ENCODE results near the gene SLC4A8. TPM values are rescaled to one million over a fixed set of nuclear protein-coding genes. Genes with fewer than 3 reads are reported as not detected.

SLC4A8 gene
- total RNA-seq, 4 donors from 2014 or later: 0.46 to 1.7 (median 0.90) TPM

GRCh38 chr12:51460519-51460918 lies 35.9 kb downstream of the SLC4A8 start:
- no peak for DNase-seq (ENCODE audit: extremely low spot score)
- intact Hi-C loops (cut with DNase I): no loop called here
- no peaks in the 10 kb centered on the region for H3K36me3 ChIP-seq
- H3K27ac ChIP-seq (replicated peaks in 1 of 4): no peak overlapping the region
- H3K4me1 ChIP-seq: no peaks in the 10 kb centered on the region
- WGBS: 90% methylated on average over 2 of the region's 2 CpGs
- no peaks in the 10 kb centered on the region for H3K9me3 ChIP-seq
- TF ChIP-seq POLR2A (IDR thresholded peaks at IDR 0.05; ENCODE audit: low read depth) (no peak), EP300 (IDR thresholded peaks at IDR 0.05) (no peak), CTCF (IDR thresholded peaks at IDR 0.05) (no peak), POLR2AphosphoS5 (IDR thresholded peaks at IDR 0.05) (no peak)
- H3K27me3 ChIP-seq: no peaks in the 10 kb centered on the region
- no peak overlapping the region for H3K4me3 ChIP-seq

GRCh38 chr12:51465491-51465890 lies 40.9 kb downstream of the SLC4A8 start:
- H3K36me3 ChIP-seq: no peaks in the 10 kb centered on the region
- intact Hi-C loops (cut with DNase I): no loop called here
- WGBS: 95% methylated on average over 1 of the region's 1 CpG
- no peaks in the 10 kb centered on the region for H3K27me3 ChIP-seq
- H3K27ac ChIP-seq (replicated peaks in 1 of 4): no peak overlapping the region
- H3K4me1 ChIP-seq: no peaks in the 10 kb centered on the region
- no peak for TF ChIP-seq POLR2A (IDR thresholded peaks at IDR 0.05; ENCODE audit: low read depth)
- no peak for TF ChIP-seq CTCF (IDR thresholded peaks at IDR 0.05)
- TF ChIP-seq EP300 (IDR thresholded peaks at IDR 0.05): no peak
- TF ChIP-seq POLR2AphosphoS5 (IDR thresholded peaks at IDR 0.05): no peak
- H3K9me3 ChIP-seq: no peaks in the 10 kb centered on the region
- DNase-seq (ENCODE audit: extremely low spot score): no peak
- no peak overlapping the region for H3K4me3 ChIP-seq

- H3K27me3 ChIP-seq: no peaks in the 10 kb centered on the region
- no peak overlapping the region for H3K4me3 ChIP-seq
- WGBS: 92% methylated on average over 1 of the region's 1 CpG
- TF ChIP-seq POLR2A (IDR thresholded peaks at IDR 0.05; ENCODE audit: low read depth) (no peak), POLR2AphosphoS5 (IDR thresholded peaks at IDR 0.05) (no peak), CTCF (IDR thresholded peaks at IDR 0.05) (no peak), EP300 (IDR thresholded peaks at IDR 0.05) (no peak)
- H3K4me1 ChIP-seq: no peaks in the 10 kb centered on the region
- intact Hi-C loops (cut with DNase I): no loop called here
- DNase-seq (ENCODE audit: extremely low spot score): no peak
- H3K9me3 ChIP-seq: no peaks in the 10 kb centered on the region
- no peaks in the 10 kb centered on the region for H3K36me3 ChIP-seq
- no peak overlapping the region for H3K27ac ChIP-seq (replicated peaks in 1 of 4)
Observed at GRCh38 chr12:51470116-51470515, 45.5 kb downstream of the SLC4A8 start.

- 74% methylated on average over 7 of the region's 7 CpGs for WGBS
- Histone ChIP-seq H3K36me3 (no peaks in the 10 kb centered on the region), H3K27me3 (no peaks in the 10 kb centered on the region), H3K4me3 (no peak overlapping the region), H3K27ac (replicated peaks in 1 of 4) (no peak overlapping the region), H3K4me1 (no peaks in the 10 kb centered on the region), H3K9me3 (no peaks in the 10 kb centered on the region)
- TF ChIP-seq CTCF (IDR thresholded peaks at IDR 0.05) (no peak), POLR2A (IDR thresholded peaks at IDR 0.05; ENCODE audit: low read depth) (no peak), EP300 (IDR thresholded peaks at IDR 0.05) (no peak), POLR2AphosphoS5 (IDR thresholded peaks at IDR 0.05) (no peak)
- no peak for DNase-seq (ENCODE audit: extremely low spot score)
- intact Hi-C loops (cut with DNase I): no loop called here
Observed at GRCh38 chr12:51471111-51471864, 46.7 kb downstream of the SLC4A8 start.

GRCh38 chr12:51472984-51473383 lies 48.4 kb downstream of the SLC4A8 start:
- intact Hi-C loops (cut with DNase I): no loop called here
- H3K27me3 ChIP-seq: no peaks in the 10 kb centered on the region
- DNase-seq (ENCODE audit: extremely low spot score): no peak
- no peaks in the 10 kb centered on the region for H3K36me3 ChIP-seq
- no peak overlapping the region for H3K4me3 ChIP-seq
- H3K9me3 ChIP-seq: no peaks in the 10 kb centered on the region
- WGBS: 100% methylated on average over 2 of the region's 2 CpGs
- H3K4me1 ChIP-seq: no peaks in the 10 kb centered on the region
- TF ChIP-seq EP300 (IDR thresholded peaks at IDR 0.05) (no peak), POLR2AphosphoS5 (IDR thresholded peaks at IDR 0.05) (no peak), CTCF (IDR thresholded peaks at IDR 0.05) (no peak), POLR2A (IDR thresholded peaks at IDR 0.05; ENCODE audit: low read depth) (no peak)
- H3K27ac ChIP-seq (replicated peaks in 1 of 4): no peak overlapping the region
